Duodenal mucosa (tissue), 2 donors: ENCODE data around the gene FILIP1L.

Experiments
- H3K27ac ChIP-seq: one replicate; pipeline ENCODE4 v1.7.0; 2013; ENCODE audit warnings: low read depth, low read length
- H3K27me3 ChIP-seq, 2 donors: one replicate each; pipeline ENCODE4 v1.7.0; 2013; ENCODE audit warnings: low read length in 2 of 2, control low read depth in 1 of 2; ENCODE audit not compliant: insufficient read depth in 2 of 2, control insufficient read depth in 1 of 2
- H3K36me3 ChIP-seq, 2 donors: one replicate each; pipeline ENCODE4 v1.7.0; 2013; ENCODE audit warnings: low read length in 2 of 2, control low read depth in 1 of 2; ENCODE audit not compliant: insufficient read depth in 2 of 2, control insufficient read depth in 1 of 2
- H3K4me1 ChIP-seq, 2 donors: one replicate each; pipeline ENCODE4 v1.7.0; 2013; ENCODE audit warnings: low read length in 2 of 2, control low read depth in 1 of 2; ENCODE audit not compliant: insufficient read depth in 2 of 2, control insufficient read depth in 1 of 2
- H3K4me3 ChIP-seq, 2 donors: one replicate each; pipeline ENCODE4 v1.7.0; 2013; ENCODE audit warnings: low read length in 2 of 2, low read depth in 1 of 2
- H3K9ac ChIP-seq, 2 donors: one replicate each; pipeline ENCODE4 v1.7.0; 2013; ENCODE audit warnings: low read length in 2 of 2, low read depth in 1 of 2
- H3K9me3 ChIP-seq, 2 donors: one replicate each; pipeline ENCODE4 v1.7.0; 2013; ENCODE audit warnings: low read length in 2 of 2, control low read depth in 1 of 2; ENCODE audit not compliant: control insufficient read depth in 1 of 2

The FILIP1L gene

GRCh38 chr3:99955773-99956562 is 158.3 kb downstream of the FILIP1L start:
- peaks cover 1 to 4% of the 10 kb centered on the region in 2 donors for H3K4me1 ChIP-seq
- H3K4me3 ChIP-seq, result no peak overlapping the region
- H3K27ac ChIP-seq, result no peak overlapping the region
- no peaks in the 10 kb centered on the region for H3K27me3 ChIP-seq
- no peaks in the 10 kb centered on the region for H3K9me3 ChIP-seq
- no peak overlapping the region for H3K9ac ChIP-seq
- H3K36me3 ChIP-seq, result no peaks in the 10 kb centered on the region

DNA sequence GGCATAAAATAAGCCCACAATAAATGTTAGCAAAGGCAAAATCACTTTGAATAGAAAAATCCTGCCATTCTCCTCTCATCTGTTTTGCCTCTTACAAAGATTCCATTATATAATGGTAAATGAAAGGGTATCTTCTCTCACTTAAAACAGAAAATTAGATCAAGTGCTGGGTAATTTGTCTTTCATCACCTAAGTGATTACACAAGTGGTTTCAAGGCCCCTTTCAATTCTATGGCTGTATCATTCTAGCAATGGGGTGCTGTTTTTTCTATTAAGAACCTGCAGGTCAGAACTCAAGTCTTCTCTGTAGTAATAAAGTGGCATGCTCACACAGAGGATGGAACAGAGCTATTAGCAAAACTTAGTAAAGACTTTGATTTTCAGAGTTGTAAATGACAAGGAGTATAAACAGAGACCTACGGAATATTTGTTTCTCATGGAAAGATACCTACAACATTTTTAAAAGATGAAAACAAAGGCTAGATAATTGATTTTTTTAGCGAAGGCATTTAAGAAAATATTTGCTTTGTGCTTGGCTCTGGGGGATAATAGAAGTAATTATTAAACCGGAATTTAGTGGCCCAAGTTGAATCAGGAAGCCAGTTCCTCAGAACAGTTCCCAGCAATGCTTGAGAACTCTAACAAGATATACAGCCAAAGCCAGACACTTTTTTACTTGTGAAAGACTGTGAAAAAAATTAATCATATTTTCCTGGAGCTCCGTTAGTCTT is 159.2 kb downstream of the FILIP1L start:
- no peak overlapping the region for H3K9ac ChIP-seq
- H3K4me3 ChIP-seq, result no peak overlapping the region
- no peaks in the 10 kb centered on the region for H3K9me3 ChIP-seq
- H3K27ac ChIP-seq, result no peak overlapping the region
- H3K36me3 ChIP-seq, result no peaks in the 10 kb centered on the region
- H3K27me3 ChIP-seq, result no peaks in the 10 kb centered on the region
- no peaks in the 10 kb centered on the region for H3K4me1 ChIP-seq

- no peak overlapping the region for H3K9ac ChIP-seq
- no peaks in the 10 kb centered on the region for H3K27me3 ChIP-seq
- no peaks in the 10 kb centered on the region for H3K36me3 ChIP-seq
- peaks cover 0 to 11% of the 10 kb centered on the region in 2 donors for H3K4me1 ChIP-seq
- H3K9me3 ChIP-seq, result no peaks in the 10 kb centered on the region
- no peak overlapping the region for H3K27ac ChIP-seq
- H3K4me3 ChIP-seq, result no peak overlapping the region
Observed at GRCh38 chr3:99953596-99953995, 160.7 kb downstream of the FILIP1L start.

DNA sequence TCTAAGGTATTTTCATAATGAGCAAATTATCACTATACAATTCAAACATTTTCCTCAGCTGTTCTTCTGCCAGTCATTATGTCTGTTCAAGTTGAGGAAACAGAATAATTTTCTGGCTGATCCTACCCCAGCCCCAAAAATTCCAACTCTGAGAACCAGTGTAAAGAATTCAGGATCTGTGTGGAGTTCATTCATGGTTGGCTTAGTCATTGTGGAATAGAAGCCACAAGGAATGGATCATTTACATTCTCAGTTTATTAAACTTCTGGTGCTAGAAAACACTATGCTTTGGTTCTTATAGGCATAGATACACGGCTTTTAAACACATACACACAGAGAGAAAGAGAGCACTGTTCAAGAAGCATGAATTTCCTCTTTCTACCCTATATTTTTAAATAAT is 162.0 kb downstream of the FILIP1L start:
- Histone ChIP-seq H3K27me3 (no peaks in the 10 kb centered on the region), H3K4me1 (peaks cover 0 to 11% of the 10 kb centered on the region in 2 donors), H3K4me3 (no peak overlapping the region), H3K27ac (no peak overlapping the region), H3K9me3 (no peaks in the 10 kb centered on the region), H3K36me3 (no peaks in the 10 kb centered on the region), H3K9ac (no peak overlapping the region)

GRCh38 chr3:99951701-99952100 is 162.6 kb downstream of the FILIP1L start:
- no peak overlapping the region for H3K27ac ChIP-seq
- peaks cover 0 to 11% of the 10 kb centered on the region in 2 donors for H3K4me1 ChIP-seq
- H3K9ac ChIP-seq, result no peak overlapping the region
- no peak overlapping the region for H3K4me3 ChIP-seq
- H3K27me3 ChIP-seq, result no peaks in the 10 kb centered on the region
- H3K9me3 ChIP-seq, result no peaks in the 10 kb centered on the region
- H3K36me3 ChIP-seq, result no peaks in the 10 kb centered on the region

DNA sequence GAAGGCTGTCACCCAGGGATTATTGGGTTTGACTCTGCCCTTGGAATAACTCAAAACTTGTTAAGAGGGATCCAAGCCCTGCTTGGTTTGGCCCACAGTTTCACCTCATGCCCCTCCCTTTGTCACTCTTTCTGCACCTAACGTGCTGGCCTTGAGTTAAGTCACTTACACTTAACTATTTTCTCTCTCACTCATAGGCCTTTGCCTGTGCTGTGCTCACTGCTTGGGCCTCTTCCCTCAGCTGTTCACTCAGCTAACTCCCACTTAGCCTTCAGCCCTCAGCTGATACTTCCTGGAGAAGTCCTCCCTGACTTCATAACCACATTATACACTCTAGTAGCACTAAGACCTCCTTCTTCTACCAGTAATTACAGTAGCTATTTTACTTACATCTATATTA is 163.4 kb downstream of the FILIP1L start:
- peaks cover 0 to 11% of the 10 kb centered on the region in 2 donors for H3K4me1 ChIP-seq
- H3K27me3 ChIP-seq, result no peaks in the 10 kb centered on the region
- no peak overlapping the region for H3K4me3 ChIP-seq
- no peak overlapping the region for H3K27ac ChIP-seq
- H3K9me3 ChIP-seq, result no peaks in the 10 kb centered on the region
- no peaks in the 10 kb centered on the region for H3K36me3 ChIP-seq
- no peak overlapping the region for H3K9ac ChIP-seq

GRCh38 chr3:99949956-99950670 is 164.2 kb downstream of the FILIP1L start:
- H3K27me3 ChIP-seq, result no peaks in the 10 kb centered on the region
- H3K9ac ChIP-seq, result no peak overlapping the region
- H3K4me3 ChIP-seq, result no peak overlapping the region
- no peak overlapping the region for H3K27ac ChIP-seq
- H3K4me1 ChIP-seq, result peaks cover 7 to 16% of the 10 kb centered on the region in 2 donors
- no peaks in the 10 kb centered on the region for H3K9me3 ChIP-seq
- H3K36me3 ChIP-seq, result no peaks in the 10 kb centered on the region

- Histone ChIP-seq H3K27me3 (no peaks in the 10 kb centered on the region), H3K36me3 (no peaks in the 10 kb centered on the region), H3K9me3 (no peaks in the 10 kb centered on the region), H3K9ac (no peak overlapping the region), H3K4me3 (no peak overlapping the region), H3K27ac (no peak overlapping the region), H3K4me1 (peaks cover 17 to 22% of the 10 kb centered on the region in 2 donors)
Observed at GRCh38 chr3:99948467-99949089, 165.7 kb downstream of the FILIP1L start.

DNA sequence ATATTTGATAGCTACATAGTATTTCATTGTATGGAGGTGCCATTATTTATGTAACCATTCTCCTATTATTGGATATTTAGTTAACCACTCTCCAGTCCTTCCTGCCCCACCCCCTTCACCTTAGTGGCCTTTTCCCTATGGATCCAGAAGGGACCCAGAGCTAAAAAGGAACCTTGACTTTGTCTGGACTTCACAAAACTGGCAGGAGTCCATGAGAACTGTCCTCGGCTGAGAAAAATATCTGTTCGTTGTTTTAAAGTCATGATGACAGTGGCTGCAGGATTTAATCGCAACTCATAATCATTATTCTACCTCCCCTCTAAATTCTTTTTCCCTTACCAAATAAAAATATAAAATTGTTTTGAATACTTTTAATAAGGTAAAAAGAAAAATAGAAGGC is 166.9 kb downstream of the FILIP1L start:
- Histone ChIP-seq H3K4me3 (no peak overlapping the region), H3K27me3 (no peaks in the 10 kb centered on the region), H3K36me3 (no peaks in the 10 kb centered on the region), H3K9me3 (no peaks in the 10 kb centered on the region), H3K4me1 (peaks cover 17 to 22% of the 10 kb centered on the region in 2 donors), H3K27ac (no peak overlapping the region), H3K9ac (no peak overlapping the region)
